ENCODE data around the gene ZNF593.

ZNF593 gene

GRCh38 chr1:26215246-26215645 lies 45.5 kb downstream of the ZNF593 start:
- no peaks in the 10 kb centered on the region for H3K9me3 ChIP-seq (ENCODE audit: control insufficient read depth, low read length)
- H3K4me3 ChIP-seq (ENCODE audit: extremely low read depth, insufficient read depth, low read length, poor library complexity, severe bottlenecking): no peak overlapping the region
- H3K36me3 ChIP-seq (ENCODE audit: control insufficient read depth, insufficient read depth, low read length): no peaks in the 10 kb centered on the region
- H3K4me1 ChIP-seq (ENCODE audit: control insufficient read depth, insufficient read depth, low read length, poor library complexity, severe bottlenecking): no peaks in the 10 kb centered on the region
- WGBS, 2 experiments (ENCODE audit: insufficient coverage in 2 of 2): 50 to 100% methylated on average over 1 to 2 of the region's 3 CpGs
- no peak overlapping the region for H3K27ac ChIP-seq (ENCODE audit: low read depth, low read length, severe bottlenecking)

- Histone ChIP-seq H3K4me3 (ENCODE audit: extremely low read depth, insufficient read depth, low read length, poor library complexity, severe bottlenecking) (no peak overlapping the region), H3K9me3 (ENCODE audit: control insufficient read depth, low read length) (no peaks in the 10 kb centered on the region), H3K27ac (ENCODE audit: low read depth, low read length, severe bottlenecking) (no peak overlapping the region), H3K4me1 (ENCODE audit: control insufficient read depth, insufficient read depth, low read length, poor library complexity, severe bottlenecking) (no peaks in the 10 kb centered on the region), H3K36me3 (ENCODE audit: control insufficient read depth, insufficient read depth, low read length) (no peaks in the 10 kb centered on the region)
- WGBS, 2 experiments (ENCODE audit: insufficient coverage in 2 of 2): 93 to 99% methylated on average over 8 to 9 of the region's 11 CpGs
Measured at GRCh38 chr1:26218906-26219494, 49.3 kb downstream of the ZNF593 start.
